Mammary epithelial cell (primary cell): ENCODE measurements around the gene DBF4B.

Experiments used
- CTCF ChIP-seq, 2 donors: IDR thresholded peaks in 1 of 2; conservative IDR thresholded peaks in 1 of 2; 2 replicates each; pipeline ENCODE4 v1.5.1; 2011 to 2012; ENCODE audit warnings: inconsistent platforms in 2 of 2, low read length in 2 of 2, mild to moderate bottlenecking in 2 of 2, control low read depth in 1 of 2, low read depth in 1 of 2; ENCODE audit not compliant: insufficient read depth in 1 of 2; ENCODE audit errors: extremely low read depth in 1 of 2
- EZH2 ChIP-seq: IDR thresholded peaks from 2 replicates; pipeline ENCODE4 v1.6.1; 2012; ENCODE audit warnings: low read length, inconsistent platforms, borderline replicate concordance

DNA sequence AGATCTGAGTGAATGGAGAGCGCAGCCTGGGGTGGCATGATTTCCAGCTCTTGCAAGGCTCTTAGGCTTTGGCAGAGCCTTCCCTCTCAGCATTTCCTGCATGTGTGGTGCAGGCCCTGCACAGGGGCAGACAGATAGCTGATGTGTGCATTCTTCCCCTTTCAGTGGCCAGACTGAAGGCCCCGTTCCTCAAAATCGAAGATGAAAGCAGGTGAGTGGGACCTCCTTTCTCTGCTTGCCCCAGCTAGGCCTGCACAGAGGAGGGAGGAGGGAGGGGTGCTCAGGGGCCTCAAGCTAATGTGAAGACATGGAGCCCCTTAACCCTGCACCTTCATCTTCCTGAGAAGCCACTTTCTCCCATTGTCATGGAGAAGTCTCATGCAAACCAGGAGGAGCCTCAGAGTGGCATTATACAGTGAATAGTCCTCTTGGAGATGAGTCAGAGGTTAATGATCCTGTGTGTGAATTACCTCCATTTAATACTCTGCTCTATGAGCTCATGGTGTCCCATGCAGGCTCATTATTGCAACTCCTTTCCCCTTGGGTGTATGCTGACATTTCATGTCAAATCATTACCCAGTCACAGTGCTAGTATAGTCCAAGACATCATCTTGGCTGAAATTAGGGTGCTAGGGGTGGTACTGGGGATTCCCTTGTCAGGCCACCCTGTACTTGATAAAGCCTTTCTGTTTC lies 29.9 kb downstream of the DBF4B start:
- TF ChIP-seq CTCF (conservative IDR thresholded peaks at IDR 0.05 in 1 of 2, IDR thresholded peaks at IDR 0.05 in 1 of 2; ENCODE audit: extremely low read depth in 1 of 2, insufficient read depth in 1 of 2, low read depth in 1 of 2, low read length in 2 of 2) (no peak), EZH2 (no peak)
